HCT116 (cell line): ENCODE measurements around the gene GLRA3.

Source experiments
- CTCF ChIP-seq, 3 experiments: fragments of 200-600 bp in 1 of 3; sonication (generic) in 1 of 3; IDR thresholded peaks in 2 of 3; conservative IDR thresholded peaks in 1 of 3; 2 replicates each; pipeline ENCODE4 v1.5.1; 2012 to 2017; ENCODE audit warnings: low read depth in 2 of 3, low read length in 2 of 3, antibody characterized with exemption in 1 of 3, borderline replicate concordance in 1 of 3, control low read depth in 1 of 3, mild to moderate bottlenecking in 1 of 3, mixed read lengths in 1 of 3, mixed run types in 1 of 3, moderate library complexity in 1 of 3; ENCODE audit not compliant: insufficient read depth in 1 of 3
- RAD21 ChIP-seq: IDR thresholded peaks from 2 replicates; pipeline ENCODE4 v1.6.1; 2012; ENCODE audit warnings: low read depth, mild to moderate bottlenecking
- SRF ChIP-seq: IDR thresholded peaks from 2 replicates; pipeline ENCODE4 v1.6.1; 2012; ENCODE audit warnings: low read depth

- TF ChIP-seq CTCF (IDR thresholded peaks at IDR 0.05 in 2 of 3, conservative IDR thresholded peaks at IDR 0.05 in 1 of 3; ENCODE audit: borderline replicate concordance in 1 of 3, insufficient read depth in 1 of 3, low read depth in 2 of 3, low read length in 2 of 3): no peak
- no peak for TF ChIP-seq RAD21
- no peak for TF ChIP-seq SRF
Observed at GRCh38 chr4:174590336-174590735, 238.7 kb downstream of the GLRA3 start.
